Fibroblast of mammary gland (primary cell): Measurements from ENCODE around the gene PNMA8B.

Source experiments
- DNase-seq: peaks from one replicate; pipeline ENCODE4 v3.0.0-alpha.2; 2010; ENCODE audit warnings: low read depth
- H3K4me3 ChIP-seq: 2 replicates; pipeline ENCODE4 v1.5.1; 2011; ENCODE audit warnings: low read depth, mild to moderate bottlenecking, low read length, moderate library complexity; ENCODE audit not compliant: control insufficient read depth
- TF ChIP-seq, protein P1 (sequence below): conservative IDR thresholded peaks from 2 replicates; pipeline ENCODE4 v1.5.1; 2011; ENCODE audit warnings: low read depth, low read length, inconsistent platforms; ENCODE audit not compliant: control insufficient read depth, insufficient read depth

Gene PNMA8B

DNA sequence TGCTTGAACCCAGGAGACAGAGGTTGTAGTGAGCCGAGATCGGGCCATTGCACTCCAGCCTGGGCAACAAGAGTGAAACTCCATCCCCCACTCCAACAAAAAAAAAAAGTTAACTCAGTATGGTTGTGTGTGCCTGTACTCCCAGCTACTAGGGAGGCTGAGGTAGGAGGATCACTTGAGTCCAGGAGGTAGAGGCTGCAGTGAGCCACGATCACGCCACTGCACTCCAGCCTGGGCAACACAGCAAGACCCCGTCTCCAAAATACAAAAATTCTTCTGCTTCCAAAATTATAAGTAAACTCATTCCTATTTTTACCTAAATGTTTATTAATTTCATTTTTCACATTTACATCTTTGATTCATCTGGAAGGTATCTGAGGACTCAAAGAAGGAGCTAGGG lies 38.7 kb downstream of the PNMA8B start:
- TF ChIP-seq, protein P1, sequence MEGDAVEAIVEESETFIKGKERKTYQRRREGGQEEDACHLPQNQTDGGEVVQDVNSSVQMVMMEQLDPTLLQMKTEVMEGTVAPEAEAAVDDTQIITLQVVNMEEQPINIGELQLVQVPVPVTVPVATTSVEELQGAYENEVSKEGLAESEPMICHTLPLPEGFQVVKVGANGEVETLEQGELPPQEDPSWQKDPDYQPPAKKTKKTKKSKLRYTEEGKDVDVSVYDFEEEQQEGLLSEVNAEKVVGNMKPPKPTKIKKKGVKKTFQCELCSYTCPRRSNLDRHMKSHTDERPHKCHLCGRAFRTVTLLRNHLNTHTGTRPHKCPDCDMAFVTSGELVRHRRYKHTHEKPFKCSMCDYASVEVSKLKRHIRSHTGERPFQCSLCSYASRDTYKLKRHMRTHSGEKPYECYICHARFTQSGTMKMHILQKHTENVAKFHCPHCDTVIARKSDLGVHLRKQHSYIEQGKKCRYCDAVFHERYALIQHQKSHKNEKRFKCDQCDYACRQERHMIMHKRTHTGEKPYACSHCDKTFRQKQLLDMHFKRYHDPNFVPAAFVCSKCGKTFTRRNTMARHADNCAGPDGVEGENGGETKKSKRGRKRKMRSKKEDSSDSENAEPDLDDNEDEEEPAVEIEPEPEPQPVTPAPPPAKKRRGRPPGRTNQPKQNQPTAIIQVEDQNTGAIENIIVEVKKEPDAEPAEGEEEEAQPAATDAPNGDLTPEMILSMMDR, result no peak
- H3K4me3 ChIP-seq, result no peak overlapping the region
- DNase-seq, result no peak

DNA sequence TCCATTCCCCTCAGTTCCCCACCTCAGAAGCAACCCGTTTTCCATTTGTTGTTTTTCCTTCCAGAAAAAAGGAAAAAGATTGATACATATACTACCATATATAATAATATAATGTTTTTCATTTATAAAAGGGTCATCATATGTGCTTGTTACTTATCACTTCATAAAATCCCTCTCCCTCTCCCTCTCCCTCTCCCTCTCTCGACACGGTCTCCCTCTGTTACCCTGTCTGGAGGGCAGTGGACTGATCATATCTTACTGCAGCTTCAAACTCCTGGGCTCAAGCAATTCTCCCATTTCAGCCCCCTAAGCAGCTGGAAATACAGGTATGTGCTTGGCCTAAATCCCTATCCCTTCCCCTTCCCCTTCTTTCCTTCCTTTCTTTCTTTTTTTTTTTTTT lies 41.4 kb downstream of the PNMA8B start:
- no peak for DNase-seq
- no peak overlapping the region for H3K4me3 ChIP-seq
- TF ChIP-seq, protein P1, result no peak

- TF ChIP-seq, protein P1, result no peak
- no peak for DNase-seq
- no peak overlapping the region for H3K4me3 ChIP-seq
These were observed 42.0 kb downstream of the PNMA8B start for GRCh38 chr19:46453661-46454060.

DNA sequence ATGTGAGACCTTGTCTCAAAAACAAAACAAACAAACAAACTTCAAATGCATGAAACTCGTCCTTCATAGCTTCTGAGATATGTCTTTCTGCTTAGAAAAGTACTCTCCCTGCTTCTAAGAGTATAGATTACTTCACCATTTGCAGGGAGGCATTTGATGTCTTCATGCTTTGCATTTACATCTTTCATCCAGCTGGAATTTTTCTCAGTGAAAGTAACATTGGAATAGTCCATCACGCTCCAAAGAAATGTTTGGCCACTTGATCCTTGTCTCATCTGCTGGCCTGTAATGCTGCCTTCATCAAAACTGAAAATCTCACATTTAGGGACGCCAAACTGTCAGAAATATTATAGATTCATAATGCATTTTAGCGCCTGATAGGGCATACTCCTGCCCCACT lies 43.5 kb downstream of the PNMA8B start:
- H3K4me3 ChIP-seq, result no peak overlapping the region
- DNase-seq, result no peak
- TF ChIP-seq, protein P1, result no peak

- no peak overlapping the region for H3K4me3 ChIP-seq
- TF ChIP-seq, protein P1, result no peak
- DNase-seq, result no peak
These were observed 44.3 kb downstream of the PNMA8B start for GRCh38 chr19:46451352-46451751.

GRCh38 chr19:46450737-46451136 lies 44.9 kb downstream of the PNMA8B start:
- DNase-seq, result no peak
- H3K4me3 ChIP-seq, result no peak overlapping the region
- TF ChIP-seq, protein P1, result no peak

DNA sequence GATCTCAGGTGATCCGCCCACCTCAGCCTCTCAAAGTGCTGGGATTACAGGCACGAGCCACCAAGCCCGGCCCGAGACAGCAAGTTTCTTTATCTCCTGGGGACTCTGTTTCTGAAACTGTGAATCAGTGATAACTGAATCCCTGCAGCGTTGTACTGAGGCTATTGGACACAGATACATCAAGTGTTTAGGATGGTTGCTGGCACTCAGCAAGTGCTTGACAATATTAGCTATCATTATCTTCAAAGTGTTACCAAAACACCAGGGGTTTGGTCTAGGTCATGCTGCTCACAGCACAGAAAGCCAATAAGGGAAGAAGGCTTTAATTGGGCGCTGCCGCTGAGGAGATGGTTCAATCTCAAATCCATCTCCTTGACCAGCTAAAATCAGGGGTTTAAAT lies 46.4 kb downstream of the PNMA8B start:
- no peak for DNase-seq
- TF ChIP-seq, protein P1, result no peak
- no peak overlapping the region for H3K4me3 ChIP-seq
